Neural cell (in vitro differentiated cells): ENCODE results near the gene ELP1. TPM values are rescaled to one million over a fixed set of nuclear protein-coding genes. Genes with fewer than 3 reads are reported as not detected.

Experiments
- H2AFZ ChIP-seq: fragments of 200-600, 300-800 bp; sonication (generic), shearing (Covaris generic); 2 replicates; pipeline ENCODE4 v1.6.0; 2014; ENCODE audit warnings: low read depth, mild to moderate bottlenecking, antibody characterized with exemption, low read length, moderate library complexity
- H3F3A ChIP-seq: fragments of 200-600 bp; shearing (Covaris generic); 2 replicates; pipeline ENCODE4 v1.6.1; 2016; ENCODE audit warnings: mild to moderate bottlenecking, moderate library complexity, mixed read lengths, antibody characterized with exemption, low read length; ENCODE audit not compliant: insufficient read depth, poor library complexity, severe bottlenecking
- H3K27ac ChIP-seq: fragments of 200-600, 300-800 bp; sonication (generic), shearing (Covaris generic); 2 replicates; pipeline ENCODE4 v1.5.1; 2014; ENCODE audit warnings: mild to moderate bottlenecking, low read length, moderate library complexity
- H3K27me3 ChIP-seq: fragments of 300-800, 200-600 bp; sonication (generic), shearing (Covaris generic); 2 replicates; pipeline ENCODE4 v1.6.0; 2014; ENCODE audit warnings: mild to moderate bottlenecking, low read depth, low read length, moderate library complexity; ENCODE audit not compliant: insufficient read depth
- H3K36me3 ChIP-seq: fragments of 300-800, 200-600 bp; sonication (generic), shearing (Covaris generic); 2 replicates; pipeline ENCODE4 v1.5.1; 2014; ENCODE audit warnings: mild to moderate bottlenecking, antibody characterized with exemption, low read length, moderate library complexity; ENCODE audit not compliant: insufficient read depth
- H3K4me2 ChIP-seq: fragments of 300-800, 200-600 bp; sonication (generic), shearing (Covaris generic); 2 replicates; pipeline ENCODE4 v1.6.0; 2014; ENCODE audit warnings: mild to moderate bottlenecking, low read length
- H3K4me3 ChIP-seq: fragments of 300-800, 200-600 bp; sonication (generic), shearing (Covaris generic); 2 replicates; pipeline ENCODE4 v1.5.1; 2014; ENCODE audit warnings: mild to moderate bottlenecking, low read length, moderate library complexity
- H3K79me2 ChIP-seq: fragments of 200-600 bp; shearing (Covaris generic); replicated peaks from 2 replicates; pipeline ENCODE4 v1.6.0; 2014; ENCODE audit warnings: mild to moderate bottlenecking, low read length, moderate library complexity; ENCODE audit not compliant: insufficient read depth
- H3K9ac ChIP-seq: fragments of 300-800, 200-600 bp; sonication (generic), shearing (Covaris generic); 2 replicates; pipeline ENCODE4 v1.6.1; 2016; ENCODE audit warnings: mild to moderate bottlenecking, low read length, mixed read lengths
- H3K9me2 ChIP-seq: fragments of 200-600 bp; shearing (Covaris generic); 2 replicates; pipeline ENCODE4 v1.6.1; 2016; ENCODE audit warnings: mild to moderate bottlenecking, low read length, mixed read lengths; ENCODE audit not compliant: insufficient read depth
- H3K9me3 ChIP-seq: fragments of 200-600, 300-800 bp; sonication (generic), shearing (Covaris generic); 2 replicates; pipeline ENCODE4 v1.6.1; 2016; ENCODE audit warnings: mild to moderate bottlenecking, mixed run types, low read length, moderate library complexity, mixed read lengths
- H4K20me1 ChIP-seq: fragments of 200-600 bp; shearing (Covaris generic); 2 replicates; pipeline ENCODE4 v1.6.1; 2016; ENCODE audit warnings: mild to moderate bottlenecking, mixed run types; ENCODE audit not compliant: insufficient read depth
- EP300 ChIP-seq: fragments of 450-650 bp; conservative IDR thresholded peaks from 2 replicates; pipeline ENCODE4 v1.6.1; 2014; ENCODE audit warnings: antibody characterized with exemption, mild to moderate bottlenecking, moderate library complexity; ENCODE audit not compliant: poor library complexity, severe bottlenecking
- EZH2 ChIP-seq: fragments of 200-600, 300-800 bp; shearing (Covaris generic), sonication (generic); IDR thresholded peaks from 2 replicates; pipeline ENCODE4 v1.6.1; 2014; ENCODE audit warnings: antibody characterized with exemption, low read length, borderline replicate concordance, mild to moderate bottlenecking; ENCODE audit not compliant: insufficient read depth, poor library complexity, severe bottlenecking
- MXI1 ChIP-seq: fragments of 450-650 bp; conservative IDR thresholded peaks from 2 replicates; pipeline ENCODE4 v1.6.1; 2014; ENCODE audit warnings: antibody characterized with exemption, mild to moderate bottlenecking; ENCODE audit not compliant: poor library complexity, severe bottlenecking
- POLR2AphosphoS5 ChIP-seq: IDR thresholded peaks from 2 replicates; pipeline ENCODE4 v1.6.1; 2012
- RAD21 ChIP-seq: fragments of 450-650 bp; conservative IDR thresholded peaks from 2 replicates; pipeline ENCODE4 v1.6.1; 2014; ENCODE audit warnings: antibody characterized with exemption, mild to moderate bottlenecking, moderate library complexity
- SMC3 ChIP-seq: fragments of 450-650 bp; conservative IDR thresholded peaks from 2 replicates; pipeline ENCODE4 v1.6.1; 2014; ENCODE audit warnings: antibody characterized with exemption, mild to moderate bottlenecking, moderate library complexity; ENCODE audit not compliant: poor library complexity
- TAF1 ChIP-seq: IDR thresholded peaks from 2 replicates; pipeline ENCODE4 v1.6.1; 2012; ENCODE audit warnings: low read depth
- polyA plus RNA-seq: library from polyadenylated mRNA; depleted of rRNA; stranded (reverse); fragments of >200 nt; gene quantifications from 2 replicates; pipeline ENCODE4 v1.2.3, GENCODE V29; 2014
- TF ChIP-seq, protein P1 (sequence below): fragments of 450-650 bp; IDR thresholded peaks from 2 replicates; pipeline ENCODE4 v1.5.1; 2014; ENCODE audit warnings: antibody characterized with exemption, mild to moderate bottlenecking, moderate library complexity; ENCODE audit not compliant: poor library complexity, severe bottlenecking
- TF ChIP-seq, protein P2 (sequence below): IDR thresholded peaks from 2 replicates; pipeline ENCODE4 v1.6.1; 2012; ENCODE audit warnings: borderline replicate concordance

The ELP1 gene
- polyA plus RNA-seq, 1 donor from 2014 or later: 112 TPM

GRCh38 chr9:108910914-108911313 is 23.0 kb downstream of the ELP1 start:
- Histone ChIP-seq H2AFZ (no peak overlapping the region), H3K27me3 (no peaks in the 10 kb centered on the region), H3F3A (no peaks in the 10 kb centered on the region), H3K9me3 (no peaks in the 10 kb centered on the region), H3K4me3 (no peak overlapping the region), H3K9ac (no peak overlapping the region), H3K9me2 (no peaks in the 10 kb centered on the region), H3K4me2 (no peak overlapping the region), H3K79me2 (no peaks in the 10 kb centered on the region), H4K20me1 (no peaks in the 10 kb centered on the region), H3K27ac (no peak overlapping the region), H3K36me3 (peaks cover 15% of the 10 kb centered on the region)
- TF ChIP-seq TAF1: no peak
- no peak for TF ChIP-seq RAD21
- TF ChIP-seq, protein P1, sequence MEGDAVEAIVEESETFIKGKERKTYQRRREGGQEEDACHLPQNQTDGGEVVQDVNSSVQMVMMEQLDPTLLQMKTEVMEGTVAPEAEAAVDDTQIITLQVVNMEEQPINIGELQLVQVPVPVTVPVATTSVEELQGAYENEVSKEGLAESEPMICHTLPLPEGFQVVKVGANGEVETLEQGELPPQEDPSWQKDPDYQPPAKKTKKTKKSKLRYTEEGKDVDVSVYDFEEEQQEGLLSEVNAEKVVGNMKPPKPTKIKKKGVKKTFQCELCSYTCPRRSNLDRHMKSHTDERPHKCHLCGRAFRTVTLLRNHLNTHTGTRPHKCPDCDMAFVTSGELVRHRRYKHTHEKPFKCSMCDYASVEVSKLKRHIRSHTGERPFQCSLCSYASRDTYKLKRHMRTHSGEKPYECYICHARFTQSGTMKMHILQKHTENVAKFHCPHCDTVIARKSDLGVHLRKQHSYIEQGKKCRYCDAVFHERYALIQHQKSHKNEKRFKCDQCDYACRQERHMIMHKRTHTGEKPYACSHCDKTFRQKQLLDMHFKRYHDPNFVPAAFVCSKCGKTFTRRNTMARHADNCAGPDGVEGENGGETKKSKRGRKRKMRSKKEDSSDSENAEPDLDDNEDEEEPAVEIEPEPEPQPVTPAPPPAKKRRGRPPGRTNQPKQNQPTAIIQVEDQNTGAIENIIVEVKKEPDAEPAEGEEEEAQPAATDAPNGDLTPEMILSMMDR: no peak
- TF ChIP-seq POLR2AphosphoS5: no peak
- TF ChIP-seq MXI1: no peak
- TF ChIP-seq, protein P2, sequence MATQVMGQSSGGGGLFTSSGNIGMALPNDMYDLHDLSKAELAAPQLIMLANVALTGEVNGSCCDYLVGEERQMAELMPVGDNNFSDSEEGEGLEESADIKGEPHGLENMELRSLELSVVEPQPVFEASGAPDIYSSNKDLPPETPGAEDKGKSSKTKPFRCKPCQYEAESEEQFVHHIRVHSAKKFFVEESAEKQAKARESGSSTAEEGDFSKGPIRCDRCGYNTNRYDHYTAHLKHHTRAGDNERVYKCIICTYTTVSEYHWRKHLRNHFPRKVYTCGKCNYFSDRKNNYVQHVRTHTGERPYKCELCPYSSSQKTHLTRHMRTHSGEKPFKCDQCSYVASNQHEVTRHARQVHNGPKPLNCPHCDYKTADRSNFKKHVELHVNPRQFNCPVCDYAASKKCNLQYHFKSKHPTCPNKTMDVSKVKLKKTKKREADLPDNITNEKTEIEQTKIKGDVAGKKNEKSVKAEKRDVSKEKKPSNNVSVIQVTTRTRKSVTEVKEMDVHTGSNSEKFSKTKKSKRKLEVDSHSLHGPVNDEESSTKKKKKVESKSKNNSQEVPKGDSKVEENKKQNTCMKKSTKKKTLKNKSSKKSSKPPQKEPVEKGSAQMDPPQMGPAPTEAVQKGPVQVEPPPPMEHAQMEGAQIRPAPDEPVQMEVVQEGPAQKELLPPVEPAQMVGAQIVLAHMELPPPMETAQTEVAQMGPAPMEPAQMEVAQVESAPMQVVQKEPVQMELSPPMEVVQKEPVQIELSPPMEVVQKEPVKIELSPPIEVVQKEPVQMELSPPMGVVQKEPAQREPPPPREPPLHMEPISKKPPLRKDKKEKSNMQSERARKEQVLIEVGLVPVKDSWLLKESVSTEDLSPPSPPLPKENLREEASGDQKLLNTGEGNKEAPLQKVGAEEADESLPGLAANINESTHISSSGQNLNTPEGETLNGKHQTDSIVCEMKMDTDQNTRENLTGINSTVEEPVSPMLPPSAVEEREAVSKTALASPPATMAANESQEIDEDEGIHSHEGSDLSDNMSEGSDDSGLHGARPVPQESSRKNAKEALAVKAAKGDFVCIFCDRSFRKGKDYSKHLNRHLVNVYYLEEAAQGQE: no peak
- no peak for TF ChIP-seq SMC3
- no peak for TF ChIP-seq EP300
- TF ChIP-seq EZH2: no peak

DNA sequence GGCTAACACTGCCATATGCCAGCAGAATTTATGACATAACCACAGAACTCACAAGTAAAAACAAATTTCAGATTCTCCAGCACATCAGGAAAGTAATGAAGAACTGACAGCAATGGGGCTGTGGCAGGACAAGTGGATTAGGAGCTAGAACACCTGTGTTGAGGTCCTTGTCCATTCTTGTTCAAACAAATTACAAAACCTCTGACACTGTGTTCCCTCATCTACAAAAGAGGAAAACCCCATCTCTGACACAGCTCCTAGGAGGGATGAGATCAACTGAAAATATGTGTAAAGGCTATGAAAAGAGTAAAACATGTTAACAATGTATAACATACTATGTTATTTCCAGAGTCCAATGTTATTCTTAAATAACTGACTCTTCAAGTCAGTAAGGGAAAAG is 23.5 kb downstream of the ELP1 start:
- Histone ChIP-seq H3K36me3 (peaks cover 10% of the 10 kb centered on the region), H4K20me1 (no peaks in the 10 kb centered on the region), H3K9ac (no peak overlapping the region), H3K79me2 (no peaks in the 10 kb centered on the region), H3K4me2 (no peak overlapping the region), H3F3A (no peaks in the 10 kb centered on the region), H3K27ac (no peak overlapping the region), H3K4me3 (no peak overlapping the region), H2AFZ (no peak overlapping the region), H3K27me3 (no peaks in the 10 kb centered on the region), H3K9me3 (no peaks in the 10 kb centered on the region), H3K9me2 (no peaks in the 10 kb centered on the region)
- TF ChIP-seq EP300: no peak
- TF ChIP-seq, protein P1: no peak
- no peak for TF ChIP-seq RAD21
- no peak for TF ChIP-seq TAF1
